H1 (cell line): ENCODE results near the gene CBLN3. TPM values are rescaled to one million over a fixed set of nuclear protein-coding genes. Genes with fewer than 3 reads are reported as not detected.

ENCODE experiments used
- CTCF ChIA-PET: fragments of 300-600 bp; sonication (Branson Sonifier 250); formaldehyde crosslinking; loops from one replicate; lab custom pipeline; 2021; ENCODE audit not compliant: partially characterized antibody; lab: Charles Lee
- POLR2A ChIA-PET: fragments of 300-600 bp; sonication (Branson Sonifier 250); formaldehyde crosslinking; loops from one replicate; lab custom pipeline; 2021; ENCODE audit warnings: inconsistent platforms; ENCODE audit not compliant: partially characterized antibody; lab: Charles Lee
- DNase-seq, 2 experiments: peaks; one replicate each; pipeline versions ENCODE4 v3.0.0 to v3.0.0-alpha.2; 2010 to 2022; ENCODE audit warnings: low spot score in 2 of 2, low read depth in 1 of 2, mixed read lengths in 1 of 2
- FAIRE-seq: peaks from 2 replicates; lab custom pipeline; 2011; peaks lifted over from hg19 to GRCh38; lab: Jason Lieb, UNC
- H2AFZ ChIP-seq: 2 replicates; pipeline ENCODE4 v1.8.1; 2012; ENCODE audit warnings: low read length, inconsistent platforms
- H2AK5ac ChIP-seq: 2 replicates; pipeline ENCODE4 v1.6.1; 2013; ENCODE audit warnings: low read depth, low read length
- H2BK120ac ChIP-seq: replicated peaks from 2 replicates; pipeline ENCODE3; 2013; ENCODE audit warnings: low read depth, low read length, inconsistent platforms
- H2BK12ac ChIP-seq: 2 replicates; pipeline ENCODE4 v1.6.1; 2013; ENCODE audit warnings: low read depth, low read length
- H2BK15ac ChIP-seq: 2 replicates; pipeline ENCODE4 v1.6.1; 2013; ENCODE audit warnings: low read length
- H2BK20ac ChIP-seq: 2 replicates; pipeline ENCODE4 v1.6.1; 2013; ENCODE audit warnings: low read length
- H2BK5ac ChIP-seq: 2 replicates; pipeline ENCODE4 v1.6.1; 2013; ENCODE audit warnings: low read depth, low read length
- H3K14ac ChIP-seq: 2 replicates; pipeline ENCODE4 v1.6.1; 2013; ENCODE audit warnings: inconsistent platforms; ENCODE audit not compliant: insufficient read length
- H3K18ac ChIP-seq: 2 replicates; pipeline ENCODE4 v1.6.1; 2013; ENCODE audit warnings: low read length; ENCODE audit errors: extremely low read depth
- H3K23ac ChIP-seq: 2 replicates; pipeline ENCODE4 v1.6.1; 2013; ENCODE audit warnings: inconsistent platforms; ENCODE audit not compliant: insufficient read length
- H3K23me2 ChIP-seq: 2 replicates; pipeline ENCODE4 v1.6.1; 2013; ENCODE audit warnings: low read depth, low read length
- H3K27ac ChIP-seq: 2 replicates; pipeline ENCODE4 v1.6.1; 2011; ENCODE audit warnings: low read depth, low read length, inconsistent platforms
- H3K27me3 ChIP-seq, 4 experiments: replicated peaks in 1 of 4; 1 replicate in 1 of 4; 2 replicates in 3 of 4; pipeline versions ENCODE4 v1.6.1 to v1.8.1; 2011 to 2013; ENCODE audit warnings: low read length in 3 of 4, mild to moderate bottlenecking in 3 of 4, inconsistent platforms in 2 of 4, mixed read lengths in 2 of 4, moderate library complexity in 1 of 4; ENCODE audit not compliant: control insufficient read depth in 3 of 4, insufficient read depth in 3 of 4; ENCODE audit errors: extremely low read depth in 1 of 4
- H3K36me3 ChIP-seq, 4 experiments: 2 replicates each; pipeline versions ENCODE4 v1.6.1 to v1.8.1; 2011 to 2013; ENCODE audit warnings: mild to moderate bottlenecking in 4 of 4, low read length in 3 of 4, moderate library complexity in 2 of 4, control low read depth in 1 of 4, inconsistent platforms in 1 of 4; ENCODE audit not compliant: insufficient read depth in 4 of 4, control insufficient read depth in 2 of 4
- H3K4ac ChIP-seq: replicated peaks from 2 replicates; pipeline ENCODE3; 2013; ENCODE audit warnings: low read length, low read depth, mixed read lengths, inconsistent platforms; ENCODE audit not compliant: insufficient read length
- H3K4me1 ChIP-seq, 4 experiments: replicated peaks in 1 of 4; 1 replicate in 1 of 4; 2 replicates in 3 of 4; pipeline versions ENCODE4 v1.6.1 to v1.8.1; 2011 to 2013; ENCODE audit warnings: low read length in 3 of 4, inconsistent platforms in 2 of 4, mixed read lengths in 1 of 4; ENCODE audit not compliant: insufficient read depth in 4 of 4, control insufficient read depth in 3 of 4
- H3K4me2 ChIP-seq, 2 experiments: 2 replicates each; pipeline versions ENCODE4 v1.6.1 to v1.8.1; 2011 to 2013; ENCODE audit warnings: low read depth in 2 of 2, low read length in 2 of 2, control low read depth in 1 of 2, inconsistent platforms in 1 of 2, mild to moderate bottlenecking in 1 of 2; ENCODE audit not compliant: insufficient read depth in 1 of 2
- H3K4me3 ChIP-seq, 4 experiments: fragments of 200-600, 300-600 bp in 1 of 4; sonication (generic), shearing (Covaris generic), sonication (Bioruptor Twin) in 1 of 4; 2 replicates each; pipeline versions ENCODE4 v1.5.1 to v1.8.1; 2011 to 2016; ENCODE audit warnings: low read length in 4 of 4, low read depth in 3 of 4, control low read depth in 2 of 4, inconsistent platforms in 2 of 4, mild to moderate bottlenecking in 2 of 4, mixed read lengths in 1 of 4, moderate library complexity in 1 of 4; ENCODE audit not compliant: insufficient read depth in 2 of 4; ENCODE audit errors: extremely low read depth in 1 of 4
- H3K56ac ChIP-seq: replicated peaks from 2 replicates; pipeline ENCODE3; 2013; ENCODE audit warnings: low read depth, mild to moderate bottlenecking, mixed read lengths, low read length, inconsistent platforms; ENCODE audit not compliant: insufficient read length
- H3K79me1 ChIP-seq: 2 replicates; pipeline ENCODE4 v1.6.1; 2013; ENCODE audit warnings: low read depth, low read length, control low read depth
- H3K79me2 ChIP-seq, 2 experiments: 2 replicates each; pipeline versions ENCODE4 v1.6.1 to v1.8.1; 2012 to 2013; ENCODE audit warnings: low read length in 2 of 2, mild to moderate bottlenecking in 2 of 2, inconsistent platforms in 1 of 2; ENCODE audit not compliant: insufficient read depth in 2 of 2, control insufficient read depth in 1 of 2
- H3K9ac ChIP-seq, 4 experiments: replicated peaks in 1 of 4; 1 replicate in 1 of 4; 2 replicates in 3 of 4; pipeline versions ENCODE4 v1.6.1 to v1.8.1; 2011 to 2013; ENCODE audit warnings: low read depth in 3 of 4, low read length in 3 of 4, control low read depth in 2 of 4, mild to moderate bottlenecking in 2 of 4, moderate library complexity in 2 of 4, inconsistent platforms in 1 of 4; ENCODE audit errors: extremely low read depth in 1 of 4
- H3K9me3 ChIP-seq, 2 experiments: 2 replicates each; pipeline versions ENCODE4 v1.6.1 to v1.8.1; 2012 to 2013; ENCODE audit warnings: mild to moderate bottlenecking in 2 of 2, moderate library complexity in 2 of 2, control low read depth in 1 of 2, inconsistent platforms in 1 of 2, low read depth in 1 of 2, low read length in 1 of 2, mixed read lengths in 1 of 2; ENCODE audit not compliant: insufficient read depth in 2 of 2
- H4K20me1 ChIP-seq, 2 experiments: replicated peaks in 1 of 2; 2 replicates each; pipeline versions ENCODE3 to v1.8.1; 2011 to 2013; ENCODE audit warnings: inconsistent platforms in 2 of 2, low read length in 2 of 2, mild to moderate bottlenecking in 1 of 2; ENCODE audit not compliant: insufficient read depth in 2 of 2, control insufficient read depth in 1 of 2
- H4K5ac ChIP-seq: 2 replicates; pipeline ENCODE4 v1.6.1; 2013; ENCODE audit warnings: low read length, low read depth, mixed read lengths, inconsistent platforms; ENCODE audit not compliant: insufficient read length
- H4K8ac ChIP-seq: 2 replicates; pipeline ENCODE4 v1.8.0; 2013; ENCODE audit warnings: mild to moderate bottlenecking, moderate library complexity, low read length, inconsistent platforms; ENCODE audit not compliant: insufficient read depth; ENCODE audit errors: extremely low read depth
- H4K91ac ChIP-seq: replicated peaks from 2 replicates; pipeline ENCODE3; 2013; ENCODE audit warnings: low read length, mixed read lengths, inconsistent platforms; ENCODE audit not compliant: insufficient read length
- ASH2L ChIP-seq: fragments of 200-600, 300-600 bp; sonication (generic); IDR thresholded peaks from one replicate; pipeline ENCODE4 v1.7.1; 2017; ENCODE audit warnings: low read length
- BACH1 ChIP-seq: IDR thresholded peaks from 2 replicates; pipeline ENCODE4 v1.6.1; 2012; ENCODE audit warnings: low read length, improper control_type of control experiment
- EZH2 ChIP-seq: fragments of 200-600 bp; sonication (generic); IDR thresholded peaks from 2 replicates; pipeline ENCODE4 v1.7.1; 2012; ENCODE audit warnings: low read depth, mild to moderate bottlenecking, moderate library complexity, low read length, inconsistent platforms; ENCODE audit not compliant: severe bottlenecking
- KDM1A ChIP-seq: fragments of 200-600, 300-600 bp; sonication (generic); IDR thresholded peaks from 2 replicates; pipeline ENCODE4 v1.7.1; 2016; ENCODE audit warnings: mild to moderate bottlenecking, low read length, borderline replicate concordance
- MAFK ChIP-seq: IDR thresholded peaks from 2 replicates; pipeline ENCODE4 v1.6.1; 2012; ENCODE audit warnings: low read depth, mild to moderate bottlenecking, improper control_type of control experiment, low read length
- RNF2 ChIP-seq: fragments of 200-900, 300-1000 bp; sonication (generic); IDR thresholded peaks from 2 replicates; pipeline ENCODE4 v1.7.1; 2016; ENCODE audit warnings: borderline replicate concordance, low read depth, mild to moderate bottlenecking, antibody characterized with exemption, low read length; ENCODE audit not compliant: poor library complexity, severe bottlenecking; ENCODE audit errors: missing control alignments
- SP2 ChIP-seq: IDR thresholded peaks from 2 replicates; pipeline ENCODE4 v1.6.1; 2012; ENCODE audit warnings: mild to moderate bottlenecking, low read length, inconsistent platforms
- ZNF274 ChIP-seq: IDR thresholded peaks from 2 replicates; pipeline ENCODE4 v1.7.0; 2012; ENCODE audit warnings: low read length, borderline replicate concordance; ENCODE audit errors: extremely low read depth
- WGBS, 2 experiments: shearing (Covaris generic) in 1 of 2; methylation state at CpG; one replicate each; pipeline versions ENCODE4 v1.1.6 to v1.1.7; 2013 to 2015; ENCODE audit warnings: low lambda C conversion rate in 2 of 2, mixed read lengths in 2 of 2, inconsistent platforms in 1 of 2, low coverage in 1 of 2, missing lambda C conversion rate in 1 of 2; ENCODE audit not compliant: insufficient replicate concordance in 2 of 2, insufficient coverage in 1 of 2, insufficient read length in 1 of 2; ENCODE audit errors: extremely low coverage in 1 of 2, missing lambda C conversion rate in 1 of 2; 5-methylcytosine and 5-hydroxymethylcytosine counted together
- polyA plus RNA-seq, 7 experiments: library from polyadenylated mRNA; depleted of rRNA in 3 of 7; stranded (reverse) in 5 of 7; unstranded in 2 of 7; fragments of >200 nt in 5 of 7; fragments of 200-250 nt in 2 of 7; gene quantifications; 1 replicate in 5 of 7; 2 replicates in 1 of 7; 4 replicates in 1 of 7; pipeline versions ENCODE4 v1.2.1 to v1.2.3, GENCODE V29; 2011 to 2013; ENCODE audit warnings: missing spikeins in 2 of 7, mixed read lengths in 2 of 7
- total RNA-seq: library from RNA; stranded (reverse); fragmentation: NEBNext Ultra II Directional; extraction: Animal tissue kit (Norgen Biotek cat#: 25700); gene quantifications from 2 replicates; pipeline ENCODE4 v1.2.1, GENCODE V29; 2021

The CBLN3 gene
- total and polyA plus RNA-seq, 2 of the 8 experiments (the other 6 are each of a cell fraction or from before 2014, with no cell fraction given) = 0.54 to 1.00 TPM

DNA sequence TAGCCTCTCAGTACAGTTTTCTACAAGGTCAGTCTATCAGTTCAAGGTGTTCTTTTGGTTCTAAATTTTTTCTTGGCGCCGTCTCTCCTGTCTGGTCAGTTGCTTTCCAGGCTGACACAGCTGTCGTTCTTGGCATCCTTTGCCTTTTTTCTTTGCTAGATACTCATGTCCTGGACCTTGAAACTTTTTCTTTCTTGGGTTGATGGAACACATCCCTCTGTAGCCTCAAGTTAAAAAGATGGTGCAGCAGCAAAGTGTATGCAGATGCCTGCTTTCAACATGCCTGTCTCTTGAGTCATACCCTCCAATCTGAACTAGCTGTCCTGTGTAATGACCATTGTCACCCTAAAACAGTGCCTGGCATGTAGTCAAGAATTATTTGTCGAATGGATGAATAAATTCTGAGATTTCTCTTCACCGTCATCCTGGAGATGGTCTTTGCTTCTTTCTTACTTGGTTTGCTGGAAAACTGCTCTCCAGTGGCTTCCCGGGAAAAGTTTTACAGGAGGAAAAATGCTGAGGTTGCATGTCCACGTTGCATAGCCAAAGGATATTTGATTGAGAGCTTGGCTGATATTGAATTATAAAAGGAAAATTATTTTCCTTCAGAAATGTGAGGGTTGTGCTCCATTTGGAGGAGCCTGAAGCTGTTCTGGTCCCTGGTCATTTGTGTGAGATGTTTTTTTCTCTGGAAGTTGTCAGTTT is 26.0 kb downstream of the CBLN3 start:
- DNase-seq (no peak), FAIRE-seq (no peak)
- Histone ChIP-seq H3K9ac (no peak overlapping the region), H2BK5ac (no peak overlapping the region), H3K23me2 (peaks cover 10% of the 10 kb centered on the region; the same call in 1 of the 2 replicates), H3K9me3 (no peaks in the 10 kb centered on the region), H3K79me2 (no peaks in the 10 kb centered on the region), H4K20me1 (peaks cover 0 to 2% of the 10 kb centered on the region in 2 experiments), H3K4me1 (peaks cover 0 to 6% (median 4%) of the 10 kb centered on the region in 4 experiments; a peak in 4 of 7 replicates), H3K79me1 (peaks cover 3% of the 10 kb centered on the region; the same call in 1 of the 2 replicates), H3K4me2 (no peak overlapping the region), H3K4ac (no peak overlapping the region), H3K4me3 (no peak overlapping the region), H3K23ac (no peak overlapping the region), H4K91ac (no peak overlapping the region), H2AFZ (no peak overlapping the region), H2BK12ac (no peak overlapping the region), H3K27me3 (no peaks in the 10 kb centered on the region), H2BK20ac (no peak overlapping the region), H4K8ac (no peak overlapping the region), H2AK5ac (no peak overlapping the region), H3K14ac (no peak overlapping the region), H3K18ac (no peak overlapping the region), H4K5ac (no peak overlapping the region), H3K27ac (no peak overlapping the region), H2BK120ac (no peak overlapping the region), H3K56ac (no peak overlapping the region)
- ChIA-PET POLR2A (interaction anchor here (1.8 to 2.3 kb wide), 2 partner anchors 9 to 26 kb away, joined by 4 to 5 read pairs; no protein-coding TSS in a partner anchor), CTCF (interaction anchor here (1.0 to 10.7 kb wide), 6 partner anchors 9 to 37 kb away, joined by 4 to 69 read pairs (median 8); no protein-coding TSS in a partner anchor)
- 87% methylated on average over 7 of the region's 7 CpGs; no CpG with 5 or more reads in 1 of the 2 experiments for WGBS, 2 experiments
- TF ChIP-seq ZNF274 (no peak), BACH1 (no peak), EZH2 (no peak), ASH2L (no peak), RNF2 (no peak), KDM1A (no peak), MAFK (peak; percentile 35; the same call in 1 of the 2 replicates), SP2 (no peak)
- TF ChIP-seq, all 59 proteins: peak for 1
- H3K36me3 ChIP-seq = no peaks in the 10 kb centered on the region; a peak in 1 of 8 replicates
- no peak overlapping the region for H2BK15ac ChIP-seq
